NCI-H82 treated with DMSO at 0.1 percent for 48 hours (cell line): ENCODE data around the gene SALL1.
A peak's percentile ranks its signal among the peaks of the same experiment; 100 is the strongest.

ENCODE experiments used
- DNase-seq: peaks from one replicate; lab custom pipeline; 2025; ENCODE audit not compliant: unreplicated experiment; lab: John Stamatoyannopoulos, UW

SALL1 gene

GRCh38 chr16:51157698-51158097, 6.6 kb upstream of the SALL1 start:
- DNase-seq = no peak

GRCh38 chr16:51156807-51157200, 5.7 kb upstream of the SALL1 start:
- DNase-seq = no peak

GRCh38 chr16:51155820-51156806, 5.0 kb upstream of the SALL1 start:
- no peak for DNase-seq

DNA sequence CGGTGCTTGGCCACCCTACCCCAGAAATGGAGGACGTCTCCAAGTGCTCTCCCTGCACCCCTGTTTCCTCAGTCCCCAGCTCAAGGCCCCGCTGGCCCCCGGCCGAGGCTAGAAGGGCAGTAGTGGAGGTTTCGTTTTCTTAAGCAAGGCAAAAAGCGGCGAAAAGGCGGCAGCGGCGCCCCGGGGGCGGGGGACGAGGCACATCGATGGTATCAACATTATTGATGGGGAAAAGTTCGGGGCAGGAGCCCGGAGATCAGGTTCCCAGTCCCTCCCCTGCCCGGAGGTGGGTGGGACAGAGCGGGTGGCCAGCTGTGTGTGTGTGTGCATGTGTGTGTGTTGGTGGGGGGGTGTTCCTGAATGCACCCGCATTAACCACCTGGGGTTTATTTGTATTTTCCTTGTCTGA, 4.1 kb upstream of the SALL1 start:
- DNase-seq = no peak

DNA sequence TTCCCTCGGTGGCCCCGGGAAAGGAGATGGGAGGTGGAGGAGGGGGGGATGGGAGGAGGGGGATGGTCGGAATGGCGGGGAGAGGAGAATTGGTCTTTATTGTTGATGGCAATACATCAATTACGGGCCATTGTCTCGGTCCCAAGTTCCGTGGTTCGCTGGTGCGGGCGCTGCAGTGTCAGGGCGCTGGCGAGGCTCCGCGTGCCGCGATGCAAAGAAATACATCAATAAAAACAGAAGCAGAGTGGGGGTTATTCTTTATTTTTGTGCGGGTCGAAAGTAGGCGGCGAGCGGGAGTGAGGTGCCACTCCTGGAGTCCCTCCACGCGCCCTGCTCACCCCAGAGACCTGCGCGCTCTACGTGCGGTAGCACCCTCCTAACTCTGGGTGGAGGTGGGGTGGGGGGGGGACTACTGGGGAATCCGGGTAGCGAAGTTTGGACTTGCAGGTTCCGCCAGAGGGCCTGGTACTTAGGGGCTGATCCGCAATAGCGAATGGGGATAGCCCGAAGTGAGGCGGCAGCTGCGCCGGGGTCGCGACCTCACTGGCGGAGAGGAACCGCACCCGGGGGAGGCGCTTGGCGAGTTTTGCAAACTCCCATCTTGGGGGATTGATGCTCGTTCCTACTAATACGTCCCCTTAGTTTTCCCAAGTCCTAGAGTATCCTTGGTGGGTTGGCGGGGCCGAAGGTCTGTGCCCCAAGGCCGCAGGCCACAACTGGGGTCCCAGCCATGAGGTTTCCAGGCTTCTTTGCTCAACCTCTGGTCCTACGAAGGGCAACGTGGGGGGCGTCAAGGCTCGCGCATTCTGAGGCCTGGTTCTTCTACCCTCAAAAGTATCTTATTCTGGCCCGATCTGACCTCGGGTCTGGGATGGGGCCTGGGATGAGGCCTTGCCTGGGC, 3.5 kb upstream of the SALL1 start:
- DNase-seq = no peak

DNA sequence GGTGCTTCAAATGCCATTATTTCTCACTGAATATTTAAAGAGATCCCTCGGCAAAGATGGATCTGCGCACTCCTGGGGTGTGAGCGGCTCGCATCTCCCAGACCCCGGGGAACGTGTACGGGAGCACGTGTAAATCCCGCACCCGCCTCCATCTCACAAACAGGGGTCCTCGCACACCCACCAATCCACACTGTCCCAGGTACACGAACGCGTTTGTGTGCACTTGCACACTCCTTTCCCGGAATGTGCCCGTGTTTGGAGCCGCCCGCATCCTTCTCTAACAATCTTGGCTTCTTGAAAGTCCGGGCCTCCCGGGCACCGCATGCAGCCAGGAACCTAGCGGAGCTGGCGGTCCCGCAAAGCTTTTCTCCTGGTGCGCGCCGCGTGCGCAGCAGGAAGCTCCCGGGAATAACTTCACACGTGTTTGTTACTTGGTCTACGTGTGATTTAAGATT, 2.5 kb upstream of the SALL1 start:
- no peak for DNase-seq

DNA sequence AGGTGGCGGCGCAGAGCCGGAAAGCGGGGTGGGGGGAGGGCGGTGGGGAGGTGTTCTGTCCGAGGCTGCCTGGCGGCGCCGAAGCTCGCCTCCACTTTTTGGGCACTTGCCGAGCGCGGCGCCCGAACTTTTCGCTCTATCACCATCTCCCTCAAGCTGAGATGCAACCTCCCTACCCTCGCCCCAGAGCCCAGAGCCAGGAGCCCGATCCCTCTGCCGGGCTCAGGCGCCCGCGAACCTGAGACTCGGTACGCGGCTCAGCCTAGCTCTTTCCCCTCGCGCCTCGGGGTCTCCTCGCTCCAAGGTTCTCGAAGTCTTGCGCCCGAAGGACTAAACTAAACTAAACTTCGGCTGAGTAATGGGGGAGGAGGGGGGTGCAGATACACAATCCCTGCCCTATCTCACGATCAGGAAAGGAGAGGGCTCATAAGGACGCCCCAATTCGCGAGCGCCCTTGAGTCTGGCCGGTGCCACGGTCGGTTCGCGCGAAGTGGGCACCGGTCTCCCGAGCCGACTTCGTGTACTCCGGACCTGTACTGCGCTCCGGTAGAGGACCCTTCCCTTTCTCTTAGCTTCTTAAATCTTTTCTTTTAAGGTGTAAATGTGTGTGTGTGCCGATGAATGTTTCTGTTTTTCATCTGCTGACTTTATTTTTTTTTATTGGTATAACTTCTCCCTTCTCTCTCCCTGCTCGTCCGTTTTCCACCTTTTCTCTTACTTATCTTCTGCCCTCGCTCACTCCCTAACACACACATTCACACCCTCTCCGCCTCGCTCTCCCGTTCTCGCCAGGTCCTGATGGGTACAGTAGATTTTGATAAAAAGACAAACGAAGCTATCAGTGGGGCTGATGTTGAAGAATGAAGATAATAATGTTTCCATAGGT, 1.9 kb upstream of the SALL1 start:
- DNase-seq = no peak

DNA sequence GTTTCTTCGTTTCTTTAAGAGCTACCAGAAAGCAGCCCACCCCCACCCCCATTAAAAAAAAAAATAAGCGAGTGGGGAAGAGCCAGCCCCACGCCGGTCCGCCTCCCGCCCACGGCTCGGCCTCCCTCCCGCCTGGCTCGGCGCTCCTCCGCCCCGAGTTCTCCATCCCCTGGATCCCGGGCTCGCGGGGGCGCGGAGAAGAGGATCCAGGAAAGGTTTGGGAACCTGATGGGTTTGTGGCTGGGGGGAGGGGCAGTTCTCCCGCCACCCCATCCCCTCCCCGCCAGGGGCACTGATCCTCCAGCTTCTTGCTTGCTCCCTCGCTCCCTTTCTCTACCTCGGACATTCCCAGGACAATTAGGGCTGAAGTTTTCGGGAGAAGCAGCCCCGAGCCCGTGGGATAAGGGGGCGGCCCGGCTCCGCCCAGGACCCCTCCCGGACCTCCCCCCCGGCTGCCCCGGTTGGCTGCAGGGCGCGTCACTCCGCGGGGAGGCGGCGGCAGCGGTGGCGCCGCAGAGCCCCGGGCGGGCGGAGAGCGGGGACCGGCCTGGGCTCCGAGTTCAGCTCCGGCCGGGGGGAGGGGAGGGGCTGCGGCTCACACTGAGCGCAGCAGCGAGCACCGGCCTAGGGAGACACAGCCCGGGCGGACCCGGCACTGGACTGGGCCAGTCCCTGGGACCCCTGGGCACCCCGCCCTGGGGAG, 1.0 kb upstream of the SALL1 start:
- peak; percentile 50 for DNase-seq

- peak; percentile 88 for DNase-seq
Observed at GRCh38 chr16:51151435-51151960, 428 bp upstream of the SALL1 start.

DNA sequence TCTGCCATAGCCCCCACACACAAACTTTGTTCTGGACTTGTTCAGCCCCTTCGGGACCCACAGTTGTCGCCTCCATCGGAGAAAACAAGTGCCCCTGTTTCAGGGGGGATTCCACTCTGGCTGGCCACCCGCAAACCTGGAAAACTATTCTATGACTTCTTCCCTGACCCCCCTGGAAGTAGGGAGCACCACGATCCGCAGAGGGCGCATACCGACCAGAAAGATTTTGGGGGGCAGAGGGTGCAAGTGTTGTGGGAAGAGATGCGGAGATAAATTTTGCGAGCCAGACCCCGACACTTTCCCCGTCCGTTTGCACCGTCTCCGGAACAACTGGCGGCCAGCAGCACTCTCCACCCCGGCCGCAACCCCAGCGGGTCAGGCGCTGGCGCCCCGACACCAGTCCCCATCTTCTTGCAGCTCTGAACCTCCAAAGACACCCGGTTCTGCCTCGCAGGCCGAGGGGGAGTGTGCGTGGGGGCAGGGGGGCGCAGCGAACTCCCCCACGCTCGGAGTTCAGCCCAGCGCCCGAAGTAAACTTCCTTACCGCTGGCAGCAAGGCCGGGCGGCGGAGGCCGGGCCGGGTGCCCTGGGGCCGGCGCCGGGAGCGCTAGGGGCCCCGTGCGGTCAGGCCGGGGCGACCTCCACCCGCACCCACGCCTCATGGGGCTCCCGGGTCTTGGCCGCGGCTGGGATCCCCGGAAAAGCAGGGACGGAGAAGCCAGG, 744 bp downstream of the SALL1 start:
- no peak for DNase-seq

DNA sequence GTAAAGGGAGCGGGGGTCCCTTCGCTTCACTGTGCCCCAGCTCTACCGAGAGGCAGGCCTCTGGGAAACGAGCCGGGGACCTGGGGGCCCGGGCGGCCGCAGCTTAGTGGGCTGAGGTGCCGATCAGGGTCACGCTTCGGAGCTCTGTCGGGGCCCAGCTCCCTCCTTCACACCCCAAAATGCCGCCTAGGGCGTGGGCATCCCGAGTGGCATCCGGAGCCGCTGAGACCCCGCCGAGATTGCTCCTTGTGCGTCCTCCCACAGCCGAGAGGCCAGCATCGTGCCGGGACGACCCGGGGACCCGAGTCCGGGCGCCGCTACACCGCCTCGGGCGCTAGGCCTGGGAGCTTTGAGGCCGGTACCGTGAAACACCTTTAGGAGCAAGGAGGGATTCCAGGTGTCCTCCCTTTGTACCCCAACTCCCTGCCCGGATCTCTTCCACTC, 1.3 kb downstream of the SALL1 start:
- no peak for DNase-seq

GRCh38 chr16:51149251-51149661, 1.8 kb downstream of the SALL1 start:
- DNase-seq = no peak

DNA sequence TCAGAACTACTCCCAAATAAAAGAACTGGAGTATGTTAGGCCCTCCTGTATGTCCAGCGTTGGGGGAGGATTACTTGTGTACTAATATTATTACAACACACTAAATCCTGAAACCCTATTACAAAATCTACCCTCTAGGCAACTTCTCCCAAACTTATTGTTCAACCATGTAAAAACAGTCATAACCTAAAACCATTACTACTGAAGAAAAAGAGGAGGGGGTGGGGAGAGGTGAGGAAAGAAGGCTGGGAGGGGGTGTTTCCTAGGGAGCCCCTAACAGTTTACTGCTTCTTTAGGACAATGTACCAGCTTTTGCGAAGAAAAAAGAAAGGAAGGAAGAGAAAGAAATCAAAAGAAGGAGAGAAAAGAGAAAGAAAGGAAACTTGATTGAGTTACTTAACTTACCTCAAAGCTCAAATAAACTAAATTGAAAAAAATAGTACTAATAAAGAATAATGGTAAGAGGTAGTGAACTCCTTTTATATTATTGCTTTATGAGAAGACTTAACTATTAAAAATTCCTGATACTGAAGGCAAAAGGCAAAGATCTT, 2.3 kb downstream of the SALL1 start:
- peak; percentile 34 for DNase-seq

DNA sequence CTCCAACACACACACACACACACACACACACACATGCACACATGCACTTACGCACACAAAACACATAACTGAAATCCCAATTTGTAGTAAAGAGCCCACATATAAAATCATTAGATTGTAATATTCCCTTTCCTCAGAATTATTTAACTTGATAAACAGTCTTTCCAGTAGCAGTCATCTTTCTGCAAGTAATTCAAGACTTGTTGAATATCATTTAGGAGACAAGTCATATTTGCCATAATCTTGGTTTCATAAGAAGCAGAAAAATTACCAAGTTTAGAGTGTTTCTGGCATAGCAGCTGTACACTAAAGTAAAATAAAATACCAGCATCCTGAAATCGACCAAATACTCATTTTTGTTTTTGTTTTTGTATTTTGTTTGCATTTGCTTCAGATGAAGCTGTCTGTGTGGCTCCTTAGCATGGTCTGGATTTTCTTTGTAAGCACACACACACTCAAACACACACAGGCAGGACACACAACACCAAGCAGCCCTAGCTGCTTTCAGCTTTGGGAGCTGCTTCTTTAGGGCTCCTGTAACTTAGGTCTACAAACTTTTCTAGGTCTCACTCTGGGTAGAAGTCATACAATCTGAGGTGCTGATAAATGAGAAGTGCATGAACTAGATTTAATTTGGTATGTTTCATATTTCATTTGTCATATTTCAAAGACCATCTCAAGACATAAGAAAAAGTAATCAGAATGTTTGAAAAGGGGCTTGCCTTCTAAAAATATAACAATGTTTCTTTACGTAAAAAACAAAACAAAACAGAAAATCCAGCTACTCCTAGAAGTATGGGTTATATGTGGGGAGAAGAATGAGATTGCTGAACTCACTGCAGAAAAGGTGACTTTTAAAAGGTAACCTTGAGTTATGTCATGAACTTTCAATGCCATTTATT, 3.0 kb downstream of the SALL1 start:
- DNase-seq = no peak

DNA sequence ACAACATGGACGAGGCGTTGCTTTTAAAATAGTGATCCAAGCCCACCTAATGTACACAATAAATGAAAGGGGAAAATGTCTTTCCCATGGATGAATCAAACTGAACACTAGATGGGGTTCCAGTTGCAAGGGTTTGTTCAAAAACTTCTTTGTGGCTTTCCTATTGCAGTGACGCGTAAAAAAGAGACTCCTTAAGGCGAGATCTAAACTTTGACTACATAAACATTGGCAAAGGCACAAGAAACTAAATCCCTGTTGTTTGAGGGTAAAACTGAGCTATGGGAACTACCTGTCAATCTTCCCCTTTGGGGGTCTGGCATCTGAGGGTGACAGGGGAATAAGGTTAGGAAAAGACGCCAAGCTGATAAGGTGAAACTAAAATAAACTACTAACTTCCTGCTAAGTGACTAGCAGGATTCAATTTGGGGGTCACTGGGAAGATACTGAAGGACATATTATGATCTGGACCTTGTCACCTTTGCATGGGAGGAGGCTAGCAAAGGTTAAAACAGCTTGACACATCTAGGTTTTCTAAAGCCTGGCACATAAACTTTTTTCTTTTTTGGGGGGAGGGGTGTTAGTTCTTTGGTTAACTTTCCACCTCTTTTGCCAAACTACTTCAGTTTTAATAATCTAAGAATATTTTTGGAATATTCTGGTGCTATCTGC, 4.7 kb downstream of the SALL1 start:
- no peak for DNase-seq

DNA sequence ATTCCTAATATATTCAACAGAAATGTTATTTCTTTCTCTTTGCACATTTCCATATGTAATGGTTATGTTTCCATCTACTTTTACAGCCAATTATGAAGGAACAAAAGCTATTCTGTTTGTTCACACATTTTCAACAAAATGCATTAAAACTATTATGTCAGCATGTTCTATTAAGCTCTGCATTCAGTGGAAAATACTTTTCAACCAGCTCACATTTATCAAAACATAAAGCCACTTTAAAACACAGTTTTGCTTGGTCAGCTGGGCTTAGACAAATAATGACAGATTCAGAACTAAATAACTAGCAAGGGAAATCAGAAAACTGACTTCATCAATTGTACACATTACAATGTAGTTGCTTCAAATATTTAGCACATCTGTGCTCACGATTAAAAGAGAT, 6.9 kb downstream of the SALL1 start:
- DNase-seq = no peak
